WTC11 (cell line): ENCODE measurements around the gene ALDH1A2. TPM values are rescaled to one million over a fixed set of nuclear protein-coding genes. Genes with fewer than 3 reads are reported as not detected.

Source experiments
- ATAC-seq: fragments of 200-7000 bp; cut with Tn5 transposase; 2 replicates; pipeline ENCODE4 v1.10.0; 2021; ENCODE audit warnings: mild to moderate bottlenecking, moderate library complexity
- CTCF ChIA-PET: fragments of 300-600 bp; sonication (Branson Sonifier 250); formaldehyde crosslinking; loops from one replicate; lab custom pipeline; 2021; ENCODE audit warnings: antibody characterized with exemption; lab: Charles Lee
- POLR2A ChIA-PET: fragments of 350-600 bp; sonication (Branson Sonifier 250); formaldehyde crosslinking; loops from one replicate; lab custom pipeline; 2021; ENCODE audit warnings: antibody characterized with exemption; lab: Charles Lee
- DNase-seq: peaks from one replicate; pipeline ENCODE4 v3.0.0; 2021; ENCODE audit warnings: low spot score
- H3K27ac Mint-ChIP-seq: 2 replicates; pipeline ENCODE4 v1.8.0; 2021; ENCODE audit warnings: mixed read lengths
- H3K27me3 Mint-ChIP-seq: 2 replicates; pipeline ENCODE4 v1.8.0; 2021; ENCODE audit warnings: low read depth, mild to moderate bottlenecking, moderate library complexity, mixed read lengths
- H3K36me3 Mint-ChIP-seq: 2 replicates; pipeline ENCODE4 v1.8.0; 2021; ENCODE audit warnings: mixed read lengths
- H3K4me1 Mint-ChIP-seq: 2 replicates; pipeline ENCODE4 v1.8.0; 2022; ENCODE audit warnings: mixed read lengths
- H3K4me3 Mint-ChIP-seq: 2 replicates; pipeline ENCODE4 v1.8.0; 2021; ENCODE audit warnings: mild to moderate bottlenecking, moderate library complexity, mixed read lengths
- H3K9me3 Mint-ChIP-seq: 2 replicates; pipeline ENCODE4 v1.8.0; 2021; ENCODE audit warnings: mixed read lengths
- ATF1 ChIP-seq: sonication (generic); formaldehyde crosslinking; IDR thresholded peaks from 2 replicates; pipeline ENCODE4 v1.8.1; 2023; ENCODE audit warnings: mild to moderate bottlenecking, moderate library complexity, missing genetic modification reagents
- CREB1 ChIP-seq: sonication (generic); formaldehyde crosslinking; IDR thresholded peaks from 2 replicates; pipeline ENCODE4 v1.8.0; 2023; ENCODE audit warnings: mild to moderate bottlenecking, missing genetic modification reagents
- GABPB1 ChIP-seq: sonication (generic); formaldehyde crosslinking; IDR thresholded peaks from 2 replicates; pipeline ENCODE4 v1.8.1; 2023; ENCODE audit warnings: mild to moderate bottlenecking, missing genetic modification reagents
- IRF2 ChIP-seq: sonication (generic); formaldehyde crosslinking; IDR thresholded peaks from 2 replicates; pipeline ENCODE4 v1.8.0; 2022; ENCODE audit warnings: low read depth, missing genetic modification reagents, borderline replicate concordance
- JAZF1 ChIP-seq: fragments of 250-450 bp; sonication (Bioruptor Pico); IDR thresholded peaks from 2 replicates; pipeline ENCODE4 v1.9.0; 2021; ENCODE audit warnings: moderate library complexity, mild to moderate bottlenecking, inconsistent platforms
- KAT7 ChIP-seq: sonication (generic); formaldehyde crosslinking; IDR thresholded peaks from 2 replicates; pipeline ENCODE4 v1.8.1; 2023; ENCODE audit warnings: missing genetic modification reagents, mild to moderate bottlenecking, borderline replicate concordance
- MYBL2 ChIP-seq: sonication (generic); formaldehyde crosslinking; IDR thresholded peaks from 2 replicates; pipeline ENCODE4 v1.8.1; 2023; ENCODE audit warnings: mild to moderate bottlenecking, moderate library complexity, missing genetic modification reagents
- RELA ChIP-seq: sonication (generic); formaldehyde crosslinking; IDR thresholded peaks from 2 replicates; pipeline ENCODE4 v1.8.1; 2022; ENCODE audit warnings: missing genetic modification reagents, mild to moderate bottlenecking, borderline replicate concordance
- SMAD3 ChIP-seq: sonication (generic); formaldehyde crosslinking; IDR thresholded peaks from 2 replicates; pipeline ENCODE4 v1.8.0; 2022; ENCODE audit warnings: missing genetic modification reagents, mild to moderate bottlenecking, borderline replicate concordance
- SP1 ChIP-seq: sonication (generic); formaldehyde crosslinking; conservative IDR thresholded peaks from 2 replicates; pipeline ENCODE4 v1.8.1; 2022; ENCODE audit warnings: missing genetic modification reagents
- TEAD4 ChIP-seq: sonication (generic); formaldehyde crosslinking; IDR thresholded peaks from 2 replicates; pipeline ENCODE4 v1.8.0; 2022; ENCODE audit warnings: mild to moderate bottlenecking, missing genetic modification reagents
- TP53 ChIP-seq: sonication (generic); formaldehyde crosslinking; IDR thresholded peaks from 2 replicates; pipeline ENCODE4 v1.8.1; 2023; ENCODE audit warnings: mild to moderate bottlenecking, missing genetic modification reagents
- ZNF121 ChIP-seq: sonication (generic); formaldehyde crosslinking; IDR thresholded peaks from 2 replicates; pipeline ENCODE4 v1.8.0; 2023; ENCODE audit warnings: missing genetic modification reagents
- ZNF232 ChIP-seq: sonication (generic); formaldehyde crosslinking; IDR thresholded peaks from 2 replicates; pipeline ENCODE4 v1.8.0; 2022; ENCODE audit warnings: mild to moderate bottlenecking, missing genetic modification reagents
- ZNF317 ChIP-seq: sonication (generic); formaldehyde crosslinking; IDR thresholded peaks from 2 replicates; pipeline ENCODE4 v1.8.1; 2023; ENCODE audit warnings: low read depth, mild to moderate bottlenecking, moderate library complexity, missing genetic modification reagents, borderline replicate concordance
- ZNF396 ChIP-seq: fragments of 250-450 bp; sonication (Bioruptor Pico); IDR thresholded peaks from 2 replicates; pipeline ENCODE4 v1.8.0; 2021; ENCODE audit warnings: mild to moderate bottlenecking, moderate library complexity, borderline replicate concordance
- ZNF423 ChIP-seq: fragments of 250-450 bp; sonication (Bioruptor Pico); IDR thresholded peaks from 2 replicates; pipeline ENCODE4 v2.1.2; 2022; ENCODE audit warnings: mild to moderate bottlenecking, moderate library complexity
- total RNA-seq: library from RNA; stranded (reverse); gene quantifications from 3 replicates; pipeline ENCODE4 v1.2.3, GENCODE V29; 2021
- TF ChIP-seq, protein P1 (sequence below): sonication (generic); formaldehyde crosslinking; IDR thresholded peaks from 2 replicates; pipeline ENCODE4 v1.8.1; 2022; ENCODE audit warnings: low read depth, mild to moderate bottlenecking, moderate library complexity, missing genetic modification reagents, borderline replicate concordance
- TF ChIP-seq, protein P2 (sequence below): sonication (generic); formaldehyde crosslinking; IDR thresholded peaks from 2 replicates; pipeline ENCODE4 v1.8.0; 2022; ENCODE audit warnings: mild to moderate bottlenecking, missing genetic modification reagents
- TF ChIP-seq, protein P3 (sequence below): sonication (generic); formaldehyde crosslinking; IDR thresholded peaks from 2 replicates; pipeline ENCODE4 v1.8.0; 2022; ENCODE audit warnings: mild to moderate bottlenecking, missing genetic modification reagents
- TF ChIP-seq, protein P4 (sequence below): sonication (generic); formaldehyde crosslinking; IDR thresholded peaks from 2 replicates; pipeline ENCODE4 v1.8.0; 2022; ENCODE audit warnings: mild to moderate bottlenecking, missing genetic modification reagents
- TF ChIP-seq, protein P5 (sequence below): sonication (generic); formaldehyde crosslinking; IDR thresholded peaks from 2 replicates; pipeline ENCODE4 v1.8.1; 2022; ENCODE audit warnings: low read depth, missing genetic modification reagents, borderline replicate concordance
- TF ChIP-seq, protein P6 (sequence below): fragments of 200-600 bp; IDR thresholded peaks from 2 replicates; pipeline ENCODE4 v1.8.0; 2022; ENCODE audit warnings: antibody characterized with exemption

Gene ALDH1A2
- total RNA-seq, 1 experiment from 2014 or later, result 1.1 TPM

DNA sequence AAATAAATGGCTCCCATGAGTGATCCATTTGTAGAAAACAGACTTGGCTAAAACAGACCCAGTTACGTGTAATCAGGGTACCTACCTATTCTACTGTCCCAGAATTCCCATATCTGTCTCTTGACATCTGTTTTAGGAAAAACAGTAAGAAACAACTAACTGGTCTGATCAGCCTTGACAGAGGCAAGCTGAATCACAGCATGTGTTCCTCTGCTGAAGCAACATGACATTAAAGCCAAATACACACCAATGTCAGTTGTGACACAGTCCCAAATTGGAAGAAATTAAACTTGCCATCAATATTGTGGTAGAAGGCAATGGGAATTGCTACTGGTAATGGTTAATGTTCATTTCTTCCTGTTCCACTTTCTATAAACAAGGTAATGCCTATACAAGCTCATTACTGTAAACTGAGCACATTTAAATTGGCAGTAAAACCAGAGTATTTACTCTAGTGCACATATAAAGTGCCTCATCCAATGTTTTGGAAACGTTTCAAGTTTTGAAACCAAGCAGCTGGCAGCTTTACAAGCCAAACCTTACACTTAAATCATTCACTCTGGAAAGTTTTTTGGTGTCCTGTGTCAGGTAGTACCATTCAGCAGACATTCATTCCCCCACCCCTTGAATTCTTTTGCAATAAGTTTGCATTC is 27.0 kb downstream of the ALDH1A2 start:
- ATAC-seq (no peak), DNase-seq (no peak)
- CTCF ChIA-PET, result interaction anchor here (1.0 to 1.8 kb wide), 2 partner anchors 28 to 32 kb away, joined by 3 to 9 read pairs; no protein-coding TSS in a partner anchor
- Mint-ChIP-seq H3K36me3 (no peaks in the 10 kb centered on the region), H3K27ac (no peak overlapping the region), H3K4me1 (peaks cover 7% of the 10 kb centered on the region), H3K9me3 (no peaks in the 10 kb centered on the region), H3K4me3 (no peak overlapping the region), H3K27me3 (peaks cover 31% of the 10 kb centered on the region)
- TF ChIP-seq ZNF232, result no peak
- no peak for TF ChIP-seq ZNF423 (CRISPR knock-in tag)
- TF ChIP-seq ZNF317, result no peak
- no peak for TF ChIP-seq JAZF1 (CRISPR knock-in tag)
- no peak for TF ChIP-seq SMAD3 (CRISPR knock-in tag)
- TF ChIP-seq GABPB1 (CRISPR knock-in tag), result no peak
- TF ChIP-seq RELA (CRISPR knock-in tag), result no peak
- TF ChIP-seq, protein P1, sequence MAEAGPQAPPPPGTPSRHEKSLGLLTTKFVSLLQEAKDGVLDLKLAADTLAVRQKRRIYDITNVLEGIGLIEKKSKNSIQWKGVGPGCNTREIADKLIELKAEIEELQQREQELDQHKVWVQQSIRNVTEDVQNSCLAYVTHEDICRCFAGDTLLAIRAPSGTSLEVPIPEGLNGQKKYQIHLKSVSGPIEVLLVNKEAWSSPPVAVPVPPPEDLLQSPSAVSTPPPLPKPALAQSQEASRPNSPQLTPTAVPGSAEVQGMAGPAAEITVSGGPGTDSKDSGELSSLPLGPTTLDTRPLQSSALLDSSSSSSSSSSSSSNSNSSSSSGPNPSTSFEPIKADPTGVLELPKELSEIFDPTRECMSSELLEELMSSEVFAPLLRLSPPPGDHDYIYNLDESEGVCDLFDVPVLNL (CRISPR knock-in tag), result no peak
- TF ChIP-seq, protein P2, sequence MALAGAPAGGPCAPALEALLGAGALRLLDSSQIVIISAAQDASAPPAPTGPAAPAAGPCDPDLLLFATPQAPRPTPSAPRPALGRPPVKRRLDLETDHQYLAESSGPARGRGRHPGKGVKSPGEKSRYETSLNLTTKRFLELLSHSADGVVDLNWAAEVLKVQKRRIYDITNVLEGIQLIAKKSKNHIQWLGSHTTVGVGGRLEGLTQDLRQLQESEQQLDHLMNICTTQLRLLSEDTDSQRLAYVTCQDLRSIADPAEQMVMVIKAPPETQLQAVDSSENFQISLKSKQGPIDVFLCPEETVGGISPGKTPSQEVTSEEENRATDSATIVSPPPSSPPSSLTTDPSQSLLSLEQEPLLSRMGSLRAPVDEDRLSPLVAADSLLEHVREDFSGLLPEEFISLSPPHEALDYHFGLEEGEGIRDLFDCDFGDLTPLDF, result no peak
- TF ChIP-seq ZNF396 (CRISPR knock-in tag), result no peak
- no peak for TF ChIP-seq ATF1 (CRISPR knock-in tag)
- TF ChIP-seq KAT7, result no peak
- POLR2A ChIA-PET, result no interaction called here

DNA sequence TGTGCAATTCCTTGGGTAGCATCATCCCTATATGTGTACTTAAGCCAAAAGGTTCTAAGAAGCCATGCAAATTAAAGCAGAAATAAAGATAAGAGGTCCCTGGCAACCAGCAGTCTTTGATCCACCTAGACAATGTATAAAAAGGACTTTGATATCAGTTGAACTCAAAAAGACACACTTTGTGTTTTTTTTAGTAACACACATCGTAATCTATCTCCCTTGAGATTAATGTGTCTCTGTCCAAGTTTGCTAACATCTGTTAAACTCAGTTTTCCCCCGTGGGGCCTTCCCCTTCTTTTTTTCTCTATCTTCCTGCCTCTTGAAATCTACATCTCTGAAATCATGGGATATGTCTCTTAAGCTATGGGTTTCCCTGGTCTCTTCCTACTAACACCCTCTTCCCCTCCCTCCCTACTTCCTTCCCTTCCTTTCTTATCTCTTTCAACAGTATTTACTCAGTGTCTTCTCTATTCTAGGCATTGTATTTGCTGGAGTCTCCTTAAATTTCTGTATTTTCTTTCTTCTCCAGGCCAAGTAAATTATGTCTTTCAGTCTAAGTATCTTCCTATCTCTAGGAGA is 27.7 kb downstream of the ALDH1A2 start:
- ChIA-PET CTCF (interaction anchor here (1.0 kb wide), 1 partner anchor 28 kb away, joined by 3 read pairs; no protein-coding TSS in a partner anchor), POLR2A (no interaction called here)
- Mint-ChIP-seq H3K9me3 (no peaks in the 10 kb centered on the region), H3K27me3 (peaks cover 24% of the 10 kb centered on the region), H3K27ac (no peak overlapping the region), H3K4me3 (no peak overlapping the region), H3K4me1 (peaks cover 7% of the 10 kb centered on the region), H3K36me3 (no peaks in the 10 kb centered on the region)
- no peak for TF ChIP-seq TEAD4
- TF ChIP-seq MYBL2 (CRISPR knock-in tag), result no peak
- TF ChIP-seq, protein P3, sequence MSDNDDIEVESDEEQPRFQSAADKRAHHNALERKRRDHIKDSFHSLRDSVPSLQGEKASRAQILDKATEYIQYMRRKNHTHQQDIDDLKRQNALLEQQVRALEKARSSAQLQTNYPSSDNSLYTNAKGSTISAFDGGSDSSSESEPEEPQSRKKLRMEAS, result no peak
- TF ChIP-seq, protein P2, result no peak
- no peak for TF ChIP-seq TP53 (CRISPR knock-in tag)
- TF ChIP-seq RELA (CRISPR knock-in tag), result no peak
- TF ChIP-seq, protein P4, sequence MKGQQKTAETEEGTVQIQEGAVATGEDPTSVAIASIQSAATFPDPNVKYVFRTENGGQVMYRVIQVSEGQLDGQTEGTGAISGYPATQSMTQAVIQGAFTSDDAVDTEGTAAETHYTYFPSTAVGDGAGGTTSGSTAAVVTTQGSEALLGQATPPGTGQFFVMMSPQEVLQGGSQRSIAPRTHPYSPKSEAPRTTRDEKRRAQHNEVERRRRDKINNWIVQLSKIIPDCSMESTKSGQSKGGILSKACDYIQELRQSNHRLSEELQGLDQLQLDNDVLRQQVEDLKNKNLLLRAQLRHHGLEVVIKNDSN (CRISPR knock-in tag), result no peak
- TF ChIP-seq, protein P5, sequence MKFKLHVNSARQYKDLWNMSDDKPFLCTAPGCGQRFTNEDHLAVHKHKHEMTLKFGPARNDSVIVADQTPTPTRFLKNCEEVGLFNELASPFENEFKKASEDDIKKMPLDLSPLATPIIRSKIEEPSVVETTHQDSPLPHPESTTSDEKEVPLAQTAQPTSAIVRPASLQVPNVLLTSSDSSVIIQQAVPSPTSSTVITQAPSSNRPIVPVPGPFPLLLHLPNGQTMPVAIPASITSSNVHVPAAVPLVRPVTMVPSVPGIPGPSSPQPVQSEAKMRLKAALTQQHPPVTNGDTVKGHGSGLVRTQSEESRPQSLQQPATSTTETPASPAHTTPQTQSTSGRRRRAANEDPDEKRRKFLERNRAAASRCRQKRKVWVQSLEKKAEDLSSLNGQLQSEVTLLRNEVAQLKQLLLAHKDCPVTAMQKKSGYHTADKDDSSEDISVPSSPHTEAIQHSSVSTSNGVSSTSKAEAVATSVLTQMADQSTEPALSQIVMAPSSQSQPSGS, result no peak
- no peak for TF ChIP-seq CREB1 (CRISPR knock-in tag)
- no peak for TF ChIP-seq SMAD3 (CRISPR knock-in tag)
- no peak for TF ChIP-seq ZNF121 (CRISPR knock-in tag)
- TF ChIP-seq IRF2, result no peak
- TF ChIP-seq SP1 (CRISPR knock-in tag), result no peak
- TF ChIP-seq KAT7, result no peak
- TF ChIP-seq, protein P6, sequence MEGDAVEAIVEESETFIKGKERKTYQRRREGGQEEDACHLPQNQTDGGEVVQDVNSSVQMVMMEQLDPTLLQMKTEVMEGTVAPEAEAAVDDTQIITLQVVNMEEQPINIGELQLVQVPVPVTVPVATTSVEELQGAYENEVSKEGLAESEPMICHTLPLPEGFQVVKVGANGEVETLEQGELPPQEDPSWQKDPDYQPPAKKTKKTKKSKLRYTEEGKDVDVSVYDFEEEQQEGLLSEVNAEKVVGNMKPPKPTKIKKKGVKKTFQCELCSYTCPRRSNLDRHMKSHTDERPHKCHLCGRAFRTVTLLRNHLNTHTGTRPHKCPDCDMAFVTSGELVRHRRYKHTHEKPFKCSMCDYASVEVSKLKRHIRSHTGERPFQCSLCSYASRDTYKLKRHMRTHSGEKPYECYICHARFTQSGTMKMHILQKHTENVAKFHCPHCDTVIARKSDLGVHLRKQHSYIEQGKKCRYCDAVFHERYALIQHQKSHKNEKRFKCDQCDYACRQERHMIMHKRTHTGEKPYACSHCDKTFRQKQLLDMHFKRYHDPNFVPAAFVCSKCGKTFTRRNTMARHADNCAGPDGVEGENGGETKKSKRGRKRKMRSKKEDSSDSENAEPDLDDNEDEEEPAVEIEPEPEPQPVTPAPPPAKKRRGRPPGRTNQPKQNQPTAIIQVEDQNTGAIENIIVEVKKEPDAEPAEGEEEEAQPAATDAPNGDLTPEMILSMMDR, result no peak
- no peak for ATAC-seq
- DNase-seq, result no peak
